ENCODE data around the gene RAB23.

RAB23 gene

DNA sequence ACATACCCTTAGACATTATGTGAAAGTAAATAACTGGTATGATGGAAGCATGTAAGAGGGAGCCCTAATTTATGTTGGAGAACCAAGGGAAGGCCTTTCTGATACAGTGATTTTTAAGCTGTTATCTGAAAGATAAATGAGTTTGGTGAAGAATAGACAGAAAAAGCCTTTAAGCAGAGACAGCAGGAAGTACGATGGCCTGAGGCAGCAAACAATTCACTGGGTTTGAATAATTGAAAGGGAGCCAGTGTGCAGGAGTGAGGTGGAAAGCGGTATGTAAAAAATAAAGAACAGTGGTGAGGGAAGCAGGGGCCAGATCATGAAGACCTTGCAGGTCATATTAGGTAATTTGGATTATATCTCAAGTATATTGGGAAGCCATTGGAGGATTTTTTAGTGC is 4.1 kb upstream of the RAB23 start:
- DNase-seq: no peak

DNA sequence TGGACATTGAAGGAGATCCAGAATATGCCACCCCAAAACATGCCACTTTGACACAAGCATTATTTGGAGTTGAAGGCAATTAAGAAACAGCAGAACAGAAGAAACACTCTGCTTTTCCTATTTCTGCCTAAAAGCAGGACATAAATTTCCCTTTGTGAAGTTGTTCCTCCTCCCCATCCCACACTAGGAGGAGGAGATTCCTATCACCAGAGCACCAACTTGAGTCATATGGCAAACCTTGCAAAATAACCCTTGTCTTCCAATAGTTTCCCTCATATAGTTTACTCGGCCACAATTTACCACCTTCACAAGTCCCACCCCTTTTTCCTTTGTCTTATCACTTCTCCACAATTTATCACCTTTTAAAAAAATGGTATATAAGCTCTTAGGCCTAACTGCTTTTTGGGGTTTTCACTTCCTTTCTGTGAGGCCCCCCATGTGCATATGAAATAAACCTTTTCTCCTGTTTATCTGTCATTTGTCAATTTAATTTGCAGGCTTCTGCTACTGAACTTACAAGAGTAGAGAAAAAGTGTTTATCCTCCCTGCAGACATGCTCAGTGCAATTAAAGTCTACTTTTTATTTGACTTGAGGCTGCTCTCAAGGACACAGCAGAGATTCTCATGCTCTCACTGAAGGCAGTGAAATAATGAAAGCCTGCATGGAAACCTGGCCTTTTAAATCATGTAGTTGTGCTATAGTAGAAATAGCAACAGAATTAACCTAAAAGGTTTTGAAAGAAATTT is 2.8 kb upstream of the RAB23 start:
- no peak for DNase-seq

DNA sequence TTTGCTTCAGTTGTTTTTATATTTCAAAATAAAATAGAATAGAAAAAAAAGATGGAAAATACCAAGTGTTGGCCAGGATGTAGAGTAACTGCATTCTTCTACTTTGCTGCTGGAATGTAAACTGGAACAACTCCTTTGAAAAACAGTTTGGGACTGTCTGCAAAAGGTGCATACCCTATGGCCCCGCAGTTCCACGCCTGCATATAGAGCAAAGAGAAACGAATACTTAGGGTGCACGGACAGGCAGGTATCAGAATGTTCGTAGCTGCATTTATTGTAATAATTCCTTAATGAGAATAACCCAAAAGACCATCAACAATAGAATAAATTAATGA is 603 bp upstream of the RAB23 start:
- DNase-seq: no peak

DNA sequence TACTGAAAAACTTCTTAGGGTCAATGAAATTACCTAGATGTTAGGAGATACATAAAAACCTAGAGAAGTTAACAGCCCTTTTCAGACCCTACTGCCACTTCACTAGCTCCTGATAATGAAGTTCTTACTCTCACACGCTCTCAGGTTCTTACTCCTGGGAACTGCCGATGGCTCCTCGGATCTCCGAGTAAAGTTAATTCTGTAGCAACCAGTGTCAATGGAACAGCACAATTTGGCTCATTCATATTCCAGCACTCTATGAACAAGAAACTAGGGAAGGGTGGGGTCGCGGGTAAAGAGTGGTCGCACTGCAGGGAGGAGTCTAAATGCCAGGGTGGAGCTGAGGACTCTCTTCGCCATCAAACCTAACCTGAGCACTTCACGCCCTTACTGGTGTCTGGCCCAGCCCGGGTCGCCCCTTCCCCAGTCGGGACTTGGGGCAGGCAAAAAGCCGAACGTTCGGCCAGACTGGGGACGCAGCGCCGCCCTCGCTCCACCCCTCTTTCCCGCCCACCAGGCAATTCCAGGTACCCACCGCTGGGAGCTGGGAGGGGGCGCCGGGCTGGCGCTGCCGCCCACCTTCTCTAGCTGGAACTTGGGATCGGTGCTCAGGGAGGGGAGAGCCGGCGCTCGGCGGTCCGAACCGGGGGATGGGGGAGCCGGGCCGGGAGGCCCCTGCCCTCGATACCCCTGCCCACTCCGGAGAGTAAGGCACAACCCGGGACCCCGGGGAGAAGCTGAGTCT is 744 bp downstream of the RAB23 start:
- DNase-seq: peak; percentile 59

DNA sequence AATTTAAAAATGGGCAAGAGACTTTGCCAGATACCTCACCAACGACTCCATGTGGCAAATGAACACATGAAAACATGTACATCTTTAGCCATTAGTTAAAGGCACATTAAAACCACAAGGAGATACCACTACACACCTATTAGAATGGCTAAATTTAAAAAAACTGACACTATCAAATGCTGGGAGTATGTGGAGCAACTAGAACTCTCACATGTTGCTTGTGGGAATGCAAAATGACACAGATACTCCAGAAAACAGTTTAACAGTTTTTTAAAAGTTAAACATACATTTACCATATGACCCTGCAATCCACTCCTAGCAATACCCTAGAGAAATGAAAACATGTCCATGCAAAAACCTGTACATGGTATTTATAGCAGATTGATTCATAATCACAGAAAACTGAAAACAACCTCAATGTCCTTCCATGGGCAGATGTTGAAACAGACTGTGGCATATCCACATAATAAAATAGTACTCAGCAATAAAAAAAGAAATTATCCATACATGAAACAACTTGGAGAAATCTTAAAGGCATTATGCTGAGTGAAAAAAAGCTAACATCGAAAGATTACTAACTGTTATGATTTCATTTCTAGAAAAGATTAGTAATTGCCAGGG is 1.9 kb downstream of the RAB23 start:
- DNase-seq: no peak

DNA sequence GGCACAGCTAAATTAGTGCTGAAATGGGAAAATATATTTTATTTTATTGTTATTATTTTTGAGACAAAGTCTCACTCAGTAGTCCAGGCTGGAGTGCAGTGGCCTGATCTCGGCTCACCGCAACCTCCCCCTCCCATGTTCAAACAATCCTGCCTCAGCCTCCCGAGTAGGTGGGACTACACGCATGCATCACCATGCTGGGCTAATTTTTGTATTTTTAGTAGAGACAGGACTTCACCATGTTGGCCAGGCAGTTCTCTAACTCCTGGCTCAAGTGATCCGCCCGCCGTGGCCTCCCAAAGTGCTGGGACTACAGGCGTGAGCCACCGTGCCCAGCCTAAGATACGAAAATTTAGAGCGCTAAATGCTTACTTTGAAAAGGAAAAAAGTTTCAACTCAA is 4.8 kb downstream of the RAB23 start:
- DNase-seq: no peak

DNA sequence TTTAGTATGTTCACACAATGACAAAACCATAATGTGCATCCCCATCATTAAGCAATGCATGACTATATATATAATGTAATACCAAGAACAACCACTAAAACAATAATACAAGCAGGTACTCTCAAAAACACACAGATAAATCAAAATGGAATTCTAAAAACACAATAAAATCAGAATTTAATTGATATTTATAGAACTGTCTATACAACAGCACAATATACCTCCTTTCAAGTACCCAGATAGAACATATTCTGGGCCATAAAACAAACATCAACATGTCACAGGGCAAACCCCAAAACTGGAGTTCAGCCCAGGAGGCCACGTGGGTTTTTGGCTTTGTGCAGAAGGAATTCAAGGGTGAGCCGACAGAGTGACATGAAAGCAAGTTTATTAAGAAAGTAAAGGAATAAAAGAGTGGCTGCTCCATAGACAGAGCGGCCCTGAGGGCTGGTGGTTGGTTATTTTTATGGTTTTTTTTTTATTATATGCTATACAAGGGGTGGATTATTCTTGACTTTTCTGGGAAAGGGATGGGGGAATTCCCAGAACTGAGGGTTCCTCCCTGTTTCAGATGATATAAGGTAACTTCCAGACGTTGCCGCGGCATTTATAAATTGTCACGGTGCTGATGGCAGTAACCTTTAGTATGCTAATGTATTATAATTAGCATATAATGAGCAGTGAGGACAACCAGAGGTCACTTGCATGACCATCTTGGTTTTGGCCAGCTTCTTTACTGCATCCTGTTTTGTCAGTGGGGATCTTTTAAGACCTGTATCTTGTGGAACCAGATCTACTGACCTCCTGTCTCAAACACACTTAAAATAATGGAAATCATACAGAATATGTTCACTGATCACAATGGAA is 5.6 kb downstream of the RAB23 start:
- no peak for DNase-seq

DNA sequence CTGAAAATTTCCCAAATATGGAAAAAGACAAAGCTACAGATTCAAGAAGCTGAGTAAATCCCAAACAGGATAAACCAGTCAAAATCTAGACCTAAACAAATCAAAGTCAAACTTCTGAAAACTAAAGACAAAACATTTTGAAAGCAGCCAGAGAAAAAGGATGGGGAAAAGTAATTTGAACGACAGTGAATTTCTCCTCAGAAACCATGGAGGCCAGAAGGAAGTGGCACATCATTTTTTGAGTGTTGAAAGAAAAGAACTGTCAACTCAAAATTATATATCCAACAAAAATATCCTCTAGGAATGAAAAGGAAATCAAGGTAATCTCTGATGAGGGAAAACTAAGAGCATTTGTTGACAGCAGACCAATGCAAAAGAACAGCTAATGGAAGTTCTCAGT is 6.8 kb downstream of the RAB23 start:
- DNase-seq: no peak

DNA sequence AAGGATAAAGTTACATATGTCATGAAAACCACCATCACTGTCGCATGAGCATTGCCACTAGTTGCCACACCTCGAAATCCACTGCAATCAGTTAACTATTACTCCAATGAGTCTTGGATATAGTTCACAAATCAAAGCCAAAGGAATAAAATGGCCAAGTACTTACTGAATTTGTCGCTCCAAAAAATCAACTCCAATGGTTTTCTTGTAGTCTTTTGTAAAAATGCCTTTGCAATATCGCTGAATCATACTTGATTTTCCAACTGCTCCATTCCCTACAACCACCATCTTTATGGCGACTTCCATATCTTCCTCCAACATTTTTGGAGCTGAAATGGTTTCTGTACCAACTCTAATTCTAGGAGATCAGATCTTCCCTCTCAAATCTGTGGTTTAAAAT is 12.0 kb downstream of the RAB23 start:
- no peak for DNase-seq

DNA sequence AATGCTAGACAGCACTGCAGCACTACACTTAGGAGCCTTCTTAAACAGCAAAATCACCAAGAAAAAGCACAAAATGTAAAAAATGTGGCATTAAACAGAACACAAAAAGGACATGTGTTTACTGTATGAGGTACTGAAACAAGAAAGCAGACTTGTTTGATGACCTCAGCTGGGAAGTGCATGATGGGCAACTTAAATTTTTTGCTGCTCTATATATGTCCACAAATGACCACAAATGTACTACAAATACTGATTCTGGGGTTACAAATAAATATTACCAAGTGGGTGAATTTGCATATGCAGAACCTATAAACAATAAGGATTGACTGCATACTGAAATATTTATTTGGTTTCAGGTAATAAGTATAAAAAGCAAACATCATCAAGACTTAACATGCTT is 13.1 kb downstream of the RAB23 start:
- no peak for DNase-seq

DNA sequence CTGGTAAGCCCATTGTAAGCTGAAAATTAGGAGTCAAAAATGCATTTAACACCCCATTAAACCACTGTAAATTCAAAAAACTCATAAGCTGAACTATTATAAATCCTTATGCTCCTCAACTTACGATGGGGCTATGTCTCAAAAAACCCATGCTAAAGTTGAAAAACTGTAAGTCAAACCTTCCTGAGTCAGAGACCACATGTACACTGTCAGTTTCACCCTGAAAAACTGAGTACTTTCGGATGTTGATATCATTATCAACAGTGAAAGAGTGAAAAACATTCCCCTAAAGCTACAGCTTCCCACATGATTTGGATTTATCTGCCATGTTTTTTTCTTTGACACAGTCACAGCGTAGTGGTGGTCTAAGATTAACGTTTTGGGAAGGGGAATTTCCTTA is 14.2 kb downstream of the RAB23 start:
- no peak for DNase-seq

DNA sequence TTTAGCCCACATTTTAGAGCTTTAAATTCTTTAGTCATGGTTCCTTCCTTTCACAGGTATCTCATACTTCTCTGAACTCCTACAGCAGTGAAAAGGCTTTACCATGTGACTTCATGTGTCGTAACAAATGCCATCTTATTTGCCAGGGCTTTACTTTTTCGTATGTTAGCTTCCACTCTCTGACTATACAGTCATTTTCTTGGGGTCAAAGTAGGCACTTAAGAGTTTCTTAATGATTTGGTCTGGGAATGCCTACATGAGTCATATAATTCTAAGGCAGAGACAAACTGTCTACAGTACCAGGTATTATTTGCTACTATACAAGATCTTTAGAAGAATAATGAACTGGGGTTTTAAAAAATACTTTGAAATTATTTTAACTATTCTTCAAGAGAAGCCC is 15.0 kb downstream of the RAB23 start:
- DNase-seq: no peak

DNA sequence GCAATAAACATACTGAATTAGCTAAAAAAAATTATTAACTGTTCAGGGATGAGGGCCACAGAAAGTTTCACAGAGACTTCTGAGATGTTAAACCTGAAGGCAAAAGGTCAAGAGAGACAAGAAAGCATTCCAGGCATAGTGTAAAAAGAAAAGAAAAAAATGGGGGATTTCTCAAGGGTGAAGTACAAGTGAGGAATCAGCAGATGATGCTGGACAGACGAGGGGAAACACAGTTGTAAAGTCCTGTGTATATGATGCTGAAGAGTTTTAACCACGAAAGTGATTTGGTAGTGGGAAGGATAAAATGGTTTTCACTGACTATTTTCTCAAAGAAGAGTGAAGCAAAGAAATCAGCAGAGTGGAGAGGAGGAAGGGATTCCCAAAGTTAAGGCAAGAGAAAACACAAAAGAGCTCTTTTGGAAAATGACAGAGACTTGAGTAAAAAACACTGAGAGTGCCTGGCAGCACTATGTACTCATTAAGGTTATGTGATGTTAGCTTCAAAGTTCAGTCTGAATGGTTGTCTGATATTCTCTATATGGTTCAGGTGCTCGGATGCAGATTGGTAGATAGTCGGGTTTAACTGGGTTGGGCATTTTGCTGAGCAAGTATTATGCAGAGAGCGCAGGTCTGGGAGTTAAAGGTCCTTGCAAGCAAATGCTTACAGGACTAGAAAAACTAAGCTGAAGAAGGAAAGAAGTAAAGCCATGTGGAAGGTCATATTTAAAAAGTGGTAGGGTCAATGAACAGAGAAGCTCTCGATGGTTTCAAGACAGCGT is 16.4 kb downstream of the RAB23 start:
- DNase-seq: no peak

DNA sequence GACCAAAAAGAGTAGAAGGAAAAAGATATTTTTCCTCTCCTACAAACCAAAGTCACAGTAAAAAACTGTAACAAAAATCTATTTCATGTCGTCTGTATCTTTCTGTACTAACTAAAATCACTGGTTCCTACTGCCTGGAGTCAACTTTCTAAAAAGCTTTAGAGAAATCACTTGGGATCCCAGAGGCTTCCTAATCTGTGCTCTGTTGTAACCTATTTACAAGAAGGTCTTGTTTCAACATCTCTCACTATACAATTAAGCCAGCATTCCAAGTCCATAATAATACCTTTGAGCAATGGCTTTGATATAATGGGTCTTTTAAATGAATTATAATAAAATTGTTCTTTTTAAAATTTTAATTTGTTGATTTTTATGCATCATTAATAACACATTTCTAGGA is 20.4 kb downstream of the RAB23 start:
- no peak for DNase-seq

DNA sequence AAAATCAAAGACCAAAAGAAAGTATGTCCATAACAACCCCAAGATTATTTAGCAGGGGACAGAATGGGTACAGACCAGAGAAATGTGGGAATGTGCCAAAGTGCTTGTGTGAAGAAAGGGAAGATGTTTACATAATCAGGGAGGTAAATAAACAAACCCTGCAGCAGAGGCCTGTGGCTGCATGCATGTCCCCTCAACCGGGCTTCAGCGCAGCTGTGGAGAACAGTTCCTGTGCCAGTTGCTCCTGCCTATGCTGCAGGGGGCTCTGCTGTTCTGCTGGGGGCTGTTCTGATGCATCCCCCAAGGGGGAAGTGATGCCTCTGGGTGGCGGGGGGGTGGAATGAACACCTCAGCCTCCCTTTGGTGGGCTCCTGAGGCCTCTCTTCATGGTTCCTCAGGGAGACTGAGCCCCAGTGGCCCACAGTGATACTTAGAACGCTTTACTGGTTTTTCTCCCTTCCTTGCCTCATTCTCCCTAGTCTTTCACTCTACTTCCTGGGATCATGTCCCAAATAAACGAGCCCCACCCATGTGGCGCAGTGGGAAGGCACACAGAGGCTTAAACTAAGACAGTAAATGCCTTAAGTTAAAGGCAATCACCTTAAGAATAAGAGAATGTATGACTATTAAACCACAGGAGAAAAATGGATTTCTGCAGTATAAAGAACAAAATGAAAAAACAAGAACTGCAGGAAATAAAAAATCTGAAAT is 23.0 kb downstream of the RAB23 start:
- no peak for DNase-seq

DNA sequence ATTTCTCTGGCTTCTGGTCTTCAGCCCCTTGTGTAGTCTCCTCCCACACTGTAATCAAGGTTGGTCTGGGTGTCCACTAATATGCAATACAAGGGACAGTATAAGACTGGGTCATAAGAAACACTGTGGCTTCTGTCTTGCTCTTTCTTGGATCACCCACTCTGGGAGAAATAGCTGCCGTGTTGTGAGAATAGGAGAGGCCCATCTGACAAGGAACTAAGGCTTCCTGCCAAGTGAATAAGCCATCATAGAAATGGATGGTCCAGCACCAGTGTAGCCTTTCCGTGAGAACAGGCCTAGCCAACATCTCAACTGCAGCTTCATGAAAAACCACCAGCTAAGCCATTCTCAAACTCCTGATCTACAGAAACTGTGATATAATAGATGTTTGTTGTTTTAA is 26.6 kb downstream of the RAB23 start:
- DNase-seq: no peak

DNA sequence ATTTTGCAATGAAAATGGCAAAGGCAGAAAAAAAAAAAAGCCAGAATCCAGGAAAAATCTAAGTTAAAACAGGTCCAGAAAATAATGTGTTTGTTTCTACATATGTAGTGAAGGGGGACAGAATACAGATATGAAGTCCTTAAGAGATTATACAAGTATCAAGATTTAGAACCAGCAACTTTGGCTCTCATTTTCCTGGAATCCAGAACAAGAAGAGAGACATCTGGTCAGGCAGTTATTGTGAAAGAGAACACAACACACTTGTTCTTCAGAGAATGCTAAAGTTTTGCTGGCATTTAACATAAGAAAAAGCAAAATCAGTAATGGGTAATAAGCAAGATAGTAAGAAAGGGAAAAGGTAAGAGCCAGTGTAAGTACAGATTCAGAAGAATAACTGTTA is 28.9 kb downstream of the RAB23 start:
- DNase-seq: no peak

DNA sequence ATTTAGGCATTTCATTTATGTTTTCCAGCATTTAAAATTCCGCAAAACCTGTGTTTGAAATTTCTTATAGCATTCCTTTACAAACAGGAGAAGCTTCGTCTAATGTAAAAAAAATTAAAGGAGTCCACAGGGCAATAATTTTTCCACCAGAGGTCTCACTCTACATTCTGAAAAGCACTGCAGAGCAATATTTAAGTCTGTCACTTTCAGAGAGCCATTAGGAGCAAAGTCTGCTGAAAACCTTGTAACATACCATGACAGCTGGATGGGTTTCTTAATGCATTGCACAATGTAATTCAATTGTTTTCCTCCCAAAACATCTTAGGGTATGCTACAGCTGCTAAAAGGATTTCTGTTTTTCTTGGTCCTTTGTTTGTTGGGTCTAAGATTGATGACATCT is 32.0 kb downstream of the RAB23 start:
- DNase-seq: peak; percentile 11

DNA sequence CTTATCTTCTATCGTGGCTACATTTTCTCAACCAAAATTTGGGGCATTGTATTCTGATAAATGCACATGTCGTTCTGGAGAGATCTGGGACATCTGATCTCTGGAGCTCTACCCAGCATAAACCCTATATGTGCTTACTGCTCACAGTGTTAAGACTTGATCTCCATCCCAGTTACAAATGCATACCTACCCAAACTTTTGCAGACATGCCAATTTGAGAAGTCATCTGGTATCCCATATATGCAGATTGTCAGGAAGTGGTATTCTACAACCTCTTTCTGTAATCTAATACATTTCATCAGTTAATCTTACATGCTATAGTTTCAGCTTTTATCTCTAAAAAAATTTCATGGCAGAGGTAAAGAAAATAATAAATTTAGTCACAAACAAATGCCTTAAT is 38.8 kb downstream of the RAB23 start:
- no peak for DNase-seq

DNA sequence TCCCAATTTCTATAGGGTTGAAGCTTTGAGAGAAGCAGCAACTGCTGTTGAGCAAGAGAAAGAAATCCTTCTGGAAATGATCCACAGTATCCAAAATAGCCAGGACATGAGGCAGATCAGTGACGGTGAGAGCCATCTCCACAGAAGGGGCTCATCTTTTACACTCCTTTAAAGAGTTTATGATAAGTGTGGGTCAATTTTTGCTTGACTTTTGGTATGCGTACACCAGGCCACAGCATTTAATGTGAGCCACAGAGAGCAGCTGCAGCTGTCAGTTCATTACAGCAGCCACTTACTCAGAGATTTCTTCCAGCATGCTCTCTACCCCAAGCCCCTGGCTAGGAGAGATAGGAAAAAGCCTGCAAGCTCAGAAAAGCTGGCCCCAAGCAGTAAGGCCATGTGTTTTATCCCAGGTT is 40.1 kb downstream of the RAB23 start:
- DNase-seq: no peak

DNA sequence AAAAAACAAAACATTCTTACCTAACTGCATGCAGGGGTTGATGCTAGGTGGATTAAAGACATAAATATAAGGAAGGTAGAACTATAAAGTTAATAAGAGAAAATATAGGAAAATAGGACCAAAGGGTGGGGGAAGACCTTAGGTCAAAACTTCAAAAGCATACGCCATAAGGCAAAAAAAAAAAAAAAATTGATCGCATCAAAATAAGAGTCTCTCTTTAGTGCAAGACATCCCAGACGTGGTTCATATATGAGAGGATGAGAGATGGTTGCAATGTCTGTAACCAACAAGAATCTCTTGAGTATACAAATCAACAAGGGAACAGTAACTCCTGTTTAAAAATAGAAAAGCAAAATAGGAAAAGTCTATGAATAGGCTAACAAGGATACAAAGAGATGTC is 41.5 kb downstream of the RAB23 start:
- no peak for DNase-seq

All from DMS79 treated with DMSO at 0.1 percent for 48 hours (cell line).